Lung (tissue), 12 donors: ENCODE results near the gene PITX2. TPM values are rescaled to one million over a fixed set of nuclear protein-coding genes. Genes with fewer than 3 reads are reported as not detected.

ENCODE experiments used
- ATAC-seq: fragments of 200-7000 bp; cut with Tn5 transposase; one replicate; pipeline ENCODE4 v1.9.1; 2020; ENCODE audit warnings: moderate number of reproducible peaks; ENCODE audit not compliant: insufficient read depth, low FRiP score
- DNase-seq, 3 donors: peaks; one replicate each; pipeline ENCODE4 v3.0.0-alpha.2; 2013 to 2017
- H3K27ac ChIP-seq, 2 donors: one replicate each; pipeline ENCODE4 v1.5.1; 2013; ENCODE audit warnings: mild to moderate bottlenecking in 2 of 2, moderate library complexity in 2 of 2, control low read depth in 1 of 2, inconsistent platforms in 1 of 2, low read depth in 1 of 2, low read length in 1 of 2
- H3K27me3 ChIP-seq, 3 donors: one replicate each; pipeline ENCODE4 v1.5.1; 2013; ENCODE audit warnings: low read length in 2 of 3; ENCODE audit not compliant: control insufficient read depth in 3 of 3, insufficient read depth in 3 of 3
- H3K36me3 ChIP-seq, 4 donors: one replicate each; pipeline ENCODE4 v1.5.1; 2013; ENCODE audit warnings: low read length in 4 of 4, mild to moderate bottlenecking in 1 of 4, moderate library complexity in 1 of 4; ENCODE audit not compliant: control insufficient read depth in 4 of 4, insufficient read depth in 4 of 4
- H3K4me1 ChIP-seq, 5 donors: one replicate each; pipeline ENCODE4 v1.5.1; 2013; ENCODE audit warnings: low read length in 5 of 5, mild to moderate bottlenecking in 2 of 5, moderate library complexity in 1 of 5; ENCODE audit not compliant: control insufficient read depth in 5 of 5, insufficient read depth in 5 of 5
- H3K4me3 ChIP-seq: one replicate; pipeline ENCODE4 v1.5.1; 2013; ENCODE audit warnings: mild to moderate bottlenecking, control low read depth, moderate library complexity
- H3K9ac ChIP-seq, 2 donors: one replicate each; pipeline ENCODE4 v1.5.1; 2013; ENCODE audit warnings: low read length in 2 of 2, control low read depth in 1 of 2; ENCODE audit not compliant: insufficient read depth in 1 of 2
- H3K9me3 ChIP-seq, 4 donors: one replicate each; pipeline ENCODE4 v1.5.1; 2013; ENCODE audit warnings: low read length in 3 of 4, mild to moderate bottlenecking in 1 of 4, moderate library complexity in 1 of 4; ENCODE audit not compliant: control insufficient read depth in 4 of 4, insufficient read depth in 3 of 4
- CTCF ChIP-seq: IDR thresholded peaks from 2 replicates; pipeline ENCODE4 v1.5.1; 2012; ENCODE audit warnings: mild to moderate bottlenecking; ENCODE audit errors: control extremely low read depth, extremely low read depth
- WGBS, 2 donors: extraction: QIAGEN DNeasy Blood & Tissue Kit; methylation state at CpG; one replicate each; pipeline ENCODE4 v1.1.7; 2013; 5-methylcytosine and 5-hydroxymethylcytosine counted together
- polyA plus RNA-seq, 2 donors: library from polyadenylated mRNA; stranded (reverse); fragments of 200-250 nt; gene quantifications; one replicate each; pipeline ENCODE4 v1.2.1, GENCODE V29; 2013
- total RNA-seq, 2 donors: library from RNA; depleted of rRNA in 1 of 2; stranded (reverse); fragments of >200 nt in 1 of 2; gene quantifications; one replicate each; pipeline ENCODE4 v1.2.1, GENCODE V29; 2014 to 2021
- donor health status: control.
- donor health status: control.
- donor health status: Bipolar disorder and iron deficiency.
- donor health status: healthy.
- donor health status: DM: yes; HTN: yes; CAD: no.

Gene PITX2
- total and polyA plus RNA-seq, 4 donors, result not detected

- H3K27me3 ChIP-seq, result peaks cover 11 to 98% (median 88%) of the 10 kb centered on the region in 3 donors
- 6 to 8% methylated on average over 59 of the region's 59 CpGs for WGBS, 2 donors
- H3K9ac ChIP-seq, result no peak overlapping the region
- no peak for TF ChIP-seq CTCF
- no peak overlapping the region for H3K4me3 ChIP-seq
- DNase-seq (peak in 2 of 3 donors; percentile 21 to 38), ATAC-seq (no peak)
- no peak overlapping the region for H3K27ac ChIP-seq
- H3K4me1 ChIP-seq, result peaks cover 0 to 32% (median 0%) of the 10 kb centered on the region in 5 donors
- H3K36me3 ChIP-seq, result no peaks in the 10 kb centered on the region
- H3K9me3 ChIP-seq, result peaks cover 0 to 29% (median 0%) of the 10 kb centered on the region in 4 donors
Measured at GRCh38 chr4:110633358-110634341, 10.8 kb upstream of the PITX2 start.

DNA sequence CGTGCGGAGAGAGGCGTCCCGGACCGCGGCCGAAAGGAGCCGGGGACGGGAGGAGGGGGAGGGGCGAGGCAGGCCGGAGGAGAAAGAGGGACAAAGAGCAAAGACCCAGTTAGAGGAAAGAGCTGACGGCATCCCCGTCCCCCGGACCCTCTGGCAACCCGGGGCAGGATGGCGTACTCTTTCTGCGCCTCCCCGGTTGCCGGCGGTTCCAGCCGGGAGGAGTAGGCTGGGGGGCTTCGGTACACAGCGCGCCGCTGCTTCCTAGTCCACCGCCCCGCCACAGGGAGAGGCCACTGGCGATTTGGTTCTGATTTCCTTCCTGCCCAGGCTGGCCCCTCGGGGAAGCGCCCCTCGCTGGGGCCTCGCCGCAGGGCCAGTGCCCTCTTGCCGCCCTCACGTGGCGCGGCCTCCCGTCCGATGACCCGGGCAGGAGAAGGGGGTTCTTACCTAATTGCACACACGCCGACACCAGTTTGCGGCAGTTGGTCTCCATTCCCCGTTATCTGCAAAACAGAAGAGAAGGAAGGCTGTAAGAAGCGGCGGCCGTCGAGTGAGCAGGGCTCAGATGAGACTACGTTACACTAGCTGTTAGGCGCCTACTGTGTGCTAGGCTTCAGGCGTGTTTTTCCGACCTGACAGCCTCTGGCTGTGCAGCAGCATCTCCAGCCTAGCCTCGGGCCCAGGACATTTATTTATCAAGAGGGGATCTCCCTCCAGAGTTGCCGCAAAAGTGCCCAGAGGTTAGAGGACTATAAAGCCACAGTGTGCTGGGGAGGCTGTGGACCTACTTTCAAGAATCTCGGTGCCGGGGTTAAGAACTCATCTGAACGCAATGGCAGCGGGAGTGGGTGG lies 9.9 kb upstream of the PITX2 start:
- peaks cover 0 to 31% (median 0%) of the 10 kb centered on the region in 5 donors for H3K4me1 ChIP-seq
- DNase-seq, result peak in 2 of 3 donors; percentile 18 to 34
- H3K36me3 ChIP-seq, result no peaks in the 10 kb centered on the region
- TF ChIP-seq CTCF, result no peak
- 5 to 8% methylated on average over 53 to 58 of the region's 58 CpGs for WGBS, 2 donors
- peaks cover 0 to 28% (median 0%) of the 10 kb centered on the region in 4 donors for H3K9me3 ChIP-seq
- no peak overlapping the region for H3K4me3 ChIP-seq
- H3K9ac ChIP-seq, result no peak overlapping the region
- ATAC-seq, result no peak
- peaks cover 11 to 98% (median 88%) of the 10 kb centered on the region in 3 donors for H3K27me3 ChIP-seq
- no peak overlapping the region for H3K27ac ChIP-seq

- Histone ChIP-seq H3K4me1 (peaks cover 0 to 22% (median 0%) of the 10 kb centered on the region in 5 donors), H3K9me3 (peaks cover 0 to 27% (median 0%) of the 10 kb centered on the region in 4 donors), H3K36me3 (no peaks in the 10 kb centered on the region), H3K27ac (no peak overlapping the region), H3K9ac (no peak overlapping the region), H3K27me3 (peaks cover 11 to 99% (median 89%) of the 10 kb centered on the region in 3 donors), H3K4me3 (no peak overlapping the region)
- peak; percentile 34 for TF ChIP-seq CTCF
- DNase-seq (peak; percentile 88 to 91 (median 91)), ATAC-seq (peak; percentile 87)
- WGBS, 2 donors, result 2 to 4% methylated on average over 63 of the region's 63 CpGs
Measured at GRCh38 chr4:110631584-110632505, 9.0 kb upstream of the PITX2 start.
